Measurements from ENCODE around the gene CSNK1A1.
A peak's percentile ranks its signal among the peaks of the same experiment; 100 is the strongest.

The CSNK1A1 gene

GRCh38 chr5:149561848-149562247 lies 10.6 kb upstream of the CSNK1A1 start:
- Histone ChIP-seq H3K36me3 (ENCODE audit: insufficient read depth, low read length) (no peaks in the 10 kb centered on the region), H3K4me3 (ENCODE audit: low read length) (no peak overlapping the region), H3K4me1 (ENCODE audit: insufficient read depth, low read length) (peaks cover 8% of the 10 kb centered on the region)

DNA sequence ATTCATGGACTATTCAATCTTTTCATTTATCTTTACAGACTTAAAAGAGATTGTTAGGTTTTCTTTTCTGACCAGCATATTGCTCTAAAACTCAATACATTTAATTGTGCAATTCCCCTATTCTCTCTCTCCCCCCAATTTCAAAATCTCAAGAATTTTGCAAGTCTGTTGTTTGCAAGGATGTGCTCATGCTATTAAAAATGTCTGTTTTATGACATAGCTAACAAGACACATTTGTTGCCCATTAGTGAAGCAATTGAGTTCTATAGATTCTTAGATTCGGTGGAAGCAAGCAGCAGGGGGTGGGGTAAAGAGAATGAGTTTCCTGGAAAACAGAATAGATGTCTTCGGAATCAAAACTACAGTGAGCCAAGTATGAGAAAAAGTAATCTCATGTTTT lies 8.5 kb upstream of the CSNK1A1 start:
- H3K27me3 ChIP-seq (ENCODE audit: insufficient read depth, low read length), result no peaks in the 10 kb centered on the region
- H2AFZ ChIP-seq (ENCODE audit: low read depth, low read length), result no peak overlapping the region
- no peaks in the 10 kb centered on the region for H3K9me3 ChIP-seq (ENCODE audit: low read length)
- no peak overlapping the region for H3K4me3 ChIP-seq (ENCODE audit: low read length)
- peaks cover 8% of the 10 kb centered on the region for H3K4me1 ChIP-seq (ENCODE audit: insufficient read depth, low read length)
- H3K36me3 ChIP-seq (ENCODE audit: insufficient read depth, low read length), result no peaks in the 10 kb centered on the region

More at GRCh38 chr5:149561848-149562247, 10.6 kb upstream of the CSNK1A1 start:
- no peaks in the 10 kb centered on the region for H3K27me3 ChIP-seq (ENCODE audit: insufficient read depth, low read length)
- H2AFZ ChIP-seq (ENCODE audit: low read depth, low read length), result peak overlapping the region; percentile 16
- no peaks in the 10 kb centered on the region for H3K9me3 ChIP-seq (ENCODE audit: low read length)

DNA sequence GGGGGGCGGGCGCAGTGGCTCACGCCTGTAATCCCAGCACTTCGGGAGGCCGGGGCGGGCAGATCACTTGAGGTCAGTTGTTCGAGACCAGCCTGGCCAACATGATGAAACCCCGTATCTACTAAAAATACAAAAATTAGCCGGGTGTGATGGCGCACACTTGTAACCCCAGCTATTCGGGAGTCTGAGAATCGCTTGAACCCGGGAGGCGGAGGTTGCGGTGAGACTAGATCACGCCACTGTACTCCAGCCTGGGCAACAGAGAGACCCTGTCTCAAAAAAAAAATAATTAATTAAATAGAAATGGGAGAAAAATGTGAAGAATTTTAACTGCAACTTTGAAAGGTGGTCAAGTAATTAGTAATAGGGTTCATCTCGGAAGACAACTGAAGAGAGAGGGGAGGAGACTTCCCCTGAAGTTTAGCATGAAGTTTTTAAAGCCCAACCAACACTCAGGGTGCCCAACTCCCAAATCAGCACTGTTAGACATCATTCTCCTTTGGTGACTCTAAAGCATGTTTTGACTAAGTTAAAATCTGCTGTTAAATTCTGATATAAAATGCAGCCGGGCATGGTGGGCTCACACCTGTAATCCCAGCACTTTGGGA lies 1.4 kb upstream of the CSNK1A1 start:
- Histone ChIP-seq H2AFZ (ENCODE audit: low read depth, low read length) (no peak overlapping the region), H3K36me3 (ENCODE audit: insufficient read depth, low read length) (peaks cover 18% of the 10 kb centered on the region), H3K4me1 (ENCODE audit: insufficient read depth, low read length) (peaks cover 12% of the 10 kb centered on the region), H3K9me3 (ENCODE audit: low read length) (no peaks in the 10 kb centered on the region), H3K27me3 (ENCODE audit: insufficient read depth, low read length) (no peaks in the 10 kb centered on the region), H3K4me3 (ENCODE audit: low read length) (no peak overlapping the region)

GRCh38 chr5:149552038-149552494 lies 827 bp upstream of the CSNK1A1 start:
- H3K9me3 ChIP-seq (ENCODE audit: low read length), result no peaks in the 10 kb centered on the region
- H3K4me1 ChIP-seq (ENCODE audit: insufficient read depth, low read length), result peaks cover 12% of the 10 kb centered on the region
- H3K27me3 ChIP-seq (ENCODE audit: insufficient read depth, low read length), result no peaks in the 10 kb centered on the region

DNA sequence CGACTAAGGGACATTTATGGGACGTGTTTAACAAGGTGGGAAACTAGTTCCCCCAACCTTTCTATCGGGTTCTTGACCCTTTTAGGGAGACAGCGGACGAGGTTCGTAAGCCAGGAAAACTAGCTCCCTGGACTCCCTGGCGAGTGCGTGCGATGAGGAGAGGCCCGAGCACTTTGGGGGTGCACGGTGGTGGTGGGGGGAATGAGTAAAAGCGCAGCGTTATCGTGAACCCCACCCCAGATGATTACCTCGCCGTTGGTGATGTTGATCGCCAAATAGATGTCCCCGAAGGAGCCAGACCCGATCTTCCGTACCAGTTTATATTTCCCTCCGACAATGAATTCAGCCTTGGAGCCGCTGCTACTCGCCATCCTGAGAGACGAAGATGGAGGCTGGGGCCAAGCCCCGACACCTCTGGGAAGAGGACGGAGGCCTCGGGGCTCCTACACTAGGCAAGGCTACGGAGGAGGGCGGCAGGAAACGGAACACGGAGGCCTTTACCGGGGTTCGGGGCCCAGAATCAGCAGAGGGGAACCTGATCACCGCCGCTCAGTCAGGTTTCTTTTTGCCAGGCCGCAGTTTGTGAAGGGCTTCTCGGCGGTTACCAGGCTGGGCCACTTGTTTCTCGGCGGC lies 529 bp downstream of the CSNK1A1 start:
- Histone ChIP-seq H3K9me3 (ENCODE audit: low read length) (no peaks in the 10 kb centered on the region), H3K27me3 (ENCODE audit: insufficient read depth, low read length) (no peaks in the 10 kb centered on the region), H3K4me3 (ENCODE audit: low read length) (peak overlapping the region; percentile 98), H3K4me1 (ENCODE audit: insufficient read depth, low read length) (peaks cover 12% of the 10 kb centered on the region), H2AFZ (ENCODE audit: low read depth, low read length) (no peak overlapping the region), H3K36me3 (ENCODE audit: insufficient read depth, low read length) (peaks cover 31% of the 10 kb centered on the region)

More at GRCh38 chr5:149552038-149552494, 827 bp upstream of the CSNK1A1 start:
- Histone ChIP-seq H3K4me3 (ENCODE audit: low read length) (peak overlapping the region; percentile 98), H3K36me3 (ENCODE audit: insufficient read depth, low read length) (peaks cover 23% of the 10 kb centered on the region), H2AFZ (ENCODE audit: low read depth, low read length) (peak overlapping the region; percentile 69)

DNA sequence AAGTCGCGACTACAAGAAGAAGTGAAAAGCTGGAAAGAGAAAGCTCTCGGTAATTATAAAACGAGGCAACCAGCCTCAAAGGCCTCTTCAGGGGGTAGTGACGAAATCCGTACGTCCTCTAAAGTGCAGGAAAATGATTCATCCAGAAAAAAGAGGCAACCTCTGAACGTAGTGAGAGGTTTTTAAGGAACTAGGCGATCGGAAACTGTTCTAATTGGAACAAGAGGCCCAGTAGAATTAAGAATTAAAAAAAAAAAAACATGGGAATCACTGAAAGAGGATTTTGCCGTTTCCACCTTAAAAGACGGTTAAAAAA lies 1.0 kb downstream of the CSNK1A1 start:
- no peaks in the 10 kb centered on the region for H3K27me3 ChIP-seq (ENCODE audit: insufficient read depth, low read length)
- no peaks in the 10 kb centered on the region for H3K9me3 ChIP-seq (ENCODE audit: low read length)
- no peak overlapping the region for H2AFZ ChIP-seq (ENCODE audit: low read depth, low read length)
- H3K4me1 ChIP-seq (ENCODE audit: insufficient read depth, low read length), result peaks cover 12% of the 10 kb centered on the region
- H3K4me3 ChIP-seq (ENCODE audit: low read length), result peak overlapping the region; percentile 98
- peaks cover 36% of the 10 kb centered on the region for H3K36me3 ChIP-seq (ENCODE audit: insufficient read depth, low read length)

GRCh38 chr5:149549461-149550267 lies 1.6 kb downstream of the CSNK1A1 start:
- Histone ChIP-seq H3K36me3 (ENCODE audit: insufficient read depth, low read length) (peaks cover 42% of the 10 kb centered on the region), H3K27me3 (ENCODE audit: insufficient read depth, low read length) (no peaks in the 10 kb centered on the region), H2AFZ (ENCODE audit: low read depth, low read length) (no peak overlapping the region), H3K4me1 (ENCODE audit: insufficient read depth, low read length) (peaks cover 12% of the 10 kb centered on the region), H3K4me3 (ENCODE audit: low read length) (peak overlapping the region; percentile 98), H3K9me3 (ENCODE audit: low read length) (no peaks in the 10 kb centered on the region)

DNA sequence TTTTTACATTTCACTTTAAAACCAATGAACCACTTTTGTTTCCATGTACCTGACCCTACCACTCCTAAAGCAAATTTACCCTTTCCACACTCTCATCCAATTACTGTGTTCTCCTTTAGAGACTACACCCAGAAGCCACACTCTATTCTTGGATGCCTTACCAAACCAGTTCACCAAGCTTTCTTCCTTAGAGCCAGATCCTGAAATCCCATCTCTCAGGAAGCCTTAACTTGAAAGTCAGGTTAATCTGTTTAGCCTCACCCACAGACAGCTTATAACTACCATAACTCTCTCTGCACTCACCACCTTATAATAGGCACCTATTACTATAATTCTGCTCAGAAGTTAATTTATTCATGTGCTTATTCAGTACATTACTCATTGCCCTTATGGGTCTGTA lies 4.3 kb downstream of the CSNK1A1 start:
- Histone ChIP-seq H3K27me3 (ENCODE audit: insufficient read depth, low read length) (no peaks in the 10 kb centered on the region), H3K4me3 (ENCODE audit: low read length) (no peak overlapping the region), H3K4me1 (ENCODE audit: insufficient read depth, low read length) (peaks cover 9% of the 10 kb centered on the region), H3K36me3 (ENCODE audit: insufficient read depth, low read length) (peaks cover 63% of the 10 kb centered on the region), H2AFZ (ENCODE audit: low read depth, low read length) (no peak overlapping the region), H3K9me3 (ENCODE audit: low read length) (peaks cover 1% of the 10 kb centered on the region)

- Histone ChIP-seq H3K9me3 (ENCODE audit: low read length) (peaks cover 3% of the 10 kb centered on the region), H3K27me3 (ENCODE audit: insufficient read depth, low read length) (no peaks in the 10 kb centered on the region), H3K4me1 (ENCODE audit: insufficient read depth, low read length) (peaks cover 8% of the 10 kb centered on the region), H2AFZ (ENCODE audit: low read depth, low read length) (no peak overlapping the region), H3K4me3 (ENCODE audit: low read length) (no peak overlapping the region), H3K36me3 (ENCODE audit: insufficient read depth, low read length) (peaks cover 70% of the 10 kb centered on the region)
Measured at GRCh38 chr5:149545327-149545726, 5.9 kb downstream of the CSNK1A1 start.

DNA sequence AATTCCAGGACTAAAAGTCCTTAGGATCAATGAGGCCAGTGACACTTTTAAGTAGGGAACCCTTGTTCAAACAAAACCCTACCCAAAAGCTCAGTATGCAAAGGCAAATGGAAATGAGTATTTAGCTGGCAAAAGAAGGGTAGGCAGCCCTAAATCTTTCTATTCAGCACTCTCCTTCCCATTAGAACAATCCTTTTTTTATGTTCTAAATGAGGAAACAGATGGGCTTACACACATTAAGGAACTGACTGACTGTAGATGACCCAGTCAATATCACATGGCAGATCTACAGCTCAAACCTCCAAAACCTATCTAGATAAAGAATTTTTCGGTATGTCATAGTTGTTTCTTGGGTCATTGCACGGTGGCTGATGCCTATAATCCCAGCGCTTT lies 7.2 kb downstream of the CSNK1A1 start:
- H3K4me1 ChIP-seq (ENCODE audit: insufficient read depth, low read length), result peaks cover 5% of the 10 kb centered on the region
- no peaks in the 10 kb centered on the region for H3K27me3 ChIP-seq (ENCODE audit: insufficient read depth, low read length)
- H3K9me3 ChIP-seq (ENCODE audit: low read length), result peaks cover 3% of the 10 kb centered on the region
- no peak overlapping the region for H3K4me3 ChIP-seq (ENCODE audit: low read length)
- peaks cover 73% of the 10 kb centered on the region for H3K36me3 ChIP-seq (ENCODE audit: insufficient read depth, low read length)
- H2AFZ ChIP-seq (ENCODE audit: low read depth, low read length), result no peak overlapping the region

- Histone ChIP-seq H2AFZ (ENCODE audit: low read depth, low read length) (no peak overlapping the region), H3K9me3 (ENCODE audit: low read length) (peaks cover 3% of the 10 kb centered on the region), H3K36me3 (ENCODE audit: insufficient read depth, low read length) (peaks cover 70% of the 10 kb centered on the region), H3K27me3 (ENCODE audit: insufficient read depth, low read length) (no peaks in the 10 kb centered on the region), H3K4me1 (ENCODE audit: insufficient read depth, low read length) (no peaks in the 10 kb centered on the region), H3K4me3 (ENCODE audit: low read length) (no peak overlapping the region)
Measured at GRCh38 chr5:149543361-149544027, 7.7 kb downstream of the CSNK1A1 start.

DNA sequence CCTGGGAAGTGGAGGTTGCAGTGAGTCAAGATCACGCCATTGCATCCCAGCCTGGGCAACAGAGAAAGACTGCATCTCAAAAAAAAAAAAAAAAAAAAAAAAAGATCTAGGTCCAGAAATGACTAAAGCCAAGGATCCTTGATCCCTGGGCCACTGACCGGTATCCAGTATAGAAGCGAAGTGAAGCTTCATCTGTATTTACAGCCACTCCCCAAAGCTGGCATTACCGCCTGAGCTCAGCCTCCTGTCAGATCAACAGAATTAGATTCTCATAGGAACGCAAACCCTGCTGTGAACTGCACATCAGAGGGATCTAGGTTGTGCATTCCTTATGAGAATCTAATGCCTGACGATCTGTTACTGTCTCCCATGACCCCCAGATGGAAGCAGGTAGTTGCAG lies 9.3 kb downstream of the CSNK1A1 start:
- Histone ChIP-seq H3K4me1 (ENCODE audit: insufficient read depth, low read length) (no peaks in the 10 kb centered on the region), H3K36me3 (ENCODE audit: insufficient read depth, low read length) (peaks cover 69% of the 10 kb centered on the region), H2AFZ (ENCODE audit: low read depth, low read length) (no peak overlapping the region)

DNA sequence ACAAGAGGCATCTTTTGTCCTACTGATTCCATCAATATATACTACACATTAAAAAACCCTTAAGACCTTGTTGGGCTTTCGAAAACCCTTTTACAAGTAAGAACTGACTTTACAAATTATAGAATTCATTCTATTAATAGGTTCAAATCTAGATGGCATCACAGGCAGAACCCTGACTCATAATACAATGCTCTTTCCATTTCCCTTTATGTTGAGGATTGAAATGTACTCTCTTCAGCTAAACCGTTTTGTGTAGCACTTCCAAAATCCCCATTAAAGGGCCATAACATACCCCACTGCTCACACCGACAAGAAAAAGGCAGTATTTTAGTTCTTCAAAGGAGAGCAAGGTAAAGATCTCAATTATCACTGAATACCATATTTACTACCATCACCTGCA lies 11.2 kb downstream of the CSNK1A1 start:
- Histone ChIP-seq H3K27me3 (ENCODE audit: insufficient read depth, low read length) (no peaks in the 10 kb centered on the region), H3K4me3 (ENCODE audit: low read length) (no peak overlapping the region), H2AFZ (ENCODE audit: low read depth, low read length) (no peak overlapping the region), H3K4me1 (ENCODE audit: insufficient read depth, low read length) (no peaks in the 10 kb centered on the region), H3K36me3 (ENCODE audit: insufficient read depth, low read length) (peaks cover 71% of the 10 kb centered on the region), H3K9me3 (ENCODE audit: low read length) (peaks cover 5% of the 10 kb centered on the region)

More for the DNA sequence above, 9.3 kb downstream of the CSNK1A1 start:
- Histone ChIP-seq H3K4me3 (ENCODE audit: low read length) (no peak overlapping the region), H3K27me3 (ENCODE audit: insufficient read depth, low read length) (no peaks in the 10 kb centered on the region), H3K9me3 (ENCODE audit: low read length) (peaks cover 5% of the 10 kb centered on the region)

All from neuron (in vitro differentiated cells).